SK-N-MC (cell line): ENCODE measurements around the gene KIF3B.

Source experiments
- EZH2 ChIP-seq: fragments of 200-600 bp; sonication (generic); IDR thresholded peaks from one replicate; pipeline ENCODE4 v1.6.1; 2017; ENCODE audit warnings: antibody characterized with exemption
- POLR2AphosphoS5 ChIP-seq: IDR thresholded peaks from 2 replicates; pipeline ENCODE4 v1.6.1; 2012; ENCODE audit warnings: mild to moderate bottlenecking, low read depth, low read length, borderline replicate concordance

GRCh38 chr20:32236048-32236533 lies 41.4 kb upstream of the KIF3B start:
- TF ChIP-seq EZH2 (no peak), POLR2AphosphoS5 (no peak)
